GM12892 (cell line): ENCODE measurements around the gene DOCK9.

Experiments used
- DNase-seq: peaks from one replicate; pipeline ENCODE4 v3.0.0; 2011; ENCODE audit not compliant: insufficient read length
- FAIRE-seq: peaks from 2 replicates; lab custom pipeline; 2011; peaks lifted over from hg19 to GRCh38; lab: Jason Lieb, UNC
- POLR2A ChIP-seq: IDR thresholded peaks from 2 replicates; pipeline ENCODE4 v1.6.1; 2011; ENCODE audit warnings: low read depth, low read length, control low read depth
- POLR2AphosphoS5 ChIP-seq: IDR thresholded peaks from 2 replicates; pipeline ENCODE4 v1.6.1; 2011; ENCODE audit warnings: low read depth, low read length, control low read depth
- TAF1 ChIP-seq: IDR thresholded peaks from 2 replicates; pipeline ENCODE4 v1.6.1; 2011; ENCODE audit warnings: low read depth, mild to moderate bottlenecking, control low read depth, low read length, borderline replicate concordance

DOCK9 gene

DNA sequence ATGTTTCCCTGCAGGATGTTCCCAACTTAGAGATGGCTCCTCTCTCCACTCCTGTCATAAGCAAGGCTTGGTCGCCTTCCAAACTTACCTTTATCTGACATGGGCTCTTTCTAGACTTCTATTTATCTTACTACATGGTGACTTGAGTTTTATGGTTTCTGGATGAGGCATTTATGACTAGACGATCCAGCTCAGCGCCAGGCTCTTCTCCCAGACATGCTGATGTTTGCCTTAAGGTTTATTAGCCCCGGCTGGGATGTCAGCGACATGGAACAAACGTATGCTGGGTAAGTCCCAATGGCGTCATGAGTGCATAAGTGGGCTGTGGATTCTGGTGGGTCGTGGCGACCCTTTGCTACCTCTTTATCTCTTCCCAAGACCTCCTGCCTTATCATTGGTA is 185.5 kb downstream of the DOCK9 start:
- no peak for FAIRE-seq
- TF ChIP-seq TAF1, result no peak
- TF ChIP-seq POLR2AphosphoS5, result no peak
- TF ChIP-seq POLR2A, result no peak
- DNase-seq, result no peak

DNA sequence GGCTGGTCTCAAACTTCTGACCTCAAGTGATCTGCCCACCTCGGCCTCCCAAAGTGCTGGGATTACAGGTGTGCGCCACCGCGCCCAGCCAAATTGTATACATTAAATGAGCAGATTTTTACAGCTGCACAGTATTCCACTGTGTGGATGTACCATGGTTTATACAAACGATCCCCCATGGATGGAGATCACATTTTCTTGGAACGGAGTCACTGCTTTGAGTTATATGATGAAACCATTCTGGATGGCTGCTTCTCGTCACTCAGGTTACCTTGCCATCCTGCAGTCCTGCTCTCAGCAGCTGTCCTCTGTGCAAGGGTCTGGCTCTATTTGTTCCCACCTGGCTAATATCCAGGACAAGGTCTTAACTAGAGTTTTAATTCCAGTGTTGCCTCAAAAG is 186.3 kb downstream of the DOCK9 start:
- FAIRE-seq (no peak), DNase-seq (no peak)
- no peak for TF ChIP-seq POLR2A
- TF ChIP-seq TAF1, result no peak
- TF ChIP-seq POLR2AphosphoS5, result no peak

DNA sequence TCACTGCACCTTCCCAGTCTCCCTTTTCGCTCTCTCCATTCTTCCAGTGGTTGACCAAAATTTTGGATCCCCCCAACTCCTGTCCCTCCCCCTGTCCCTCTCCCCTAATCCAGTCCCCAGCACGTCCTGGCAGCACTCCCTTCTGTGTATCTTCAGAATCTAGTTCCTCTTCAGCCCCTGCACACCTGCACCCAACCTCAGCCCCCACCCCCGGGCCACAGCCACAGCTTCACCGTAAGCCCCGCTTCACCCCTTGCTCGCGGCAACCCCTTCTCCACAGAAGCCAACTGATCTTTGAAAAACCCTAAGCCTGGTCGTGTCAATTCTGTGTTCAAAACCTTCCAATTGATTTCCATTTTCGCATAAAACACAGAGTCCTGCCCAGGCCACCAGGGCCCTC is 189.9 kb downstream of the DOCK9 start:
- FAIRE-seq, result no peak
- no peak for TF ChIP-seq POLR2A
- TF ChIP-seq POLR2AphosphoS5, result no peak
- no peak for TF ChIP-seq TAF1
- DNase-seq, result no peak

GRCh38 chr13:98787173-98787572 is 190.7 kb downstream of the DOCK9 start:
- TF ChIP-seq TAF1, result no peak
- no peak for TF ChIP-seq POLR2AphosphoS5
- TF ChIP-seq POLR2A, result no peak
- no peak for FAIRE-seq
- no peak for DNase-seq

DNA sequence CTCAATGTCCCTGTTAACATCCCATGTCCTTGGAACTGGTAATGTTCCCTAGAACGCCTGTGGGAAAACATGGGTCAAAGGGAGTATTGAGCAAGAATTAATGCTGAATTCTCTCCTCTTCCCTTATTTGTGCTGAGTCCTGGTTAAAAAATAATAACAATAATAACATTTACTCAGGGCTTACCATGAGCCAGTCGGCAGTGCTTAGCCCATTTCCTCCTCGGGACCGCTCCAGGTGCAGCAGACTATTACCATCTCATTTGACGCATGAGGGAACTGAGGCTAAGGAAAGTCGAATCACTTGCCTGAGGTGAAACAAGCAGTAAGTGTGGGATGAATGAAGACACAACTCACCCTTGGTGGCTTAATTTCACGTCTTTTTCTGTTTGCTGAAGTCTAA is 191.8 kb downstream of the DOCK9 start:
- TF ChIP-seq TAF1 (no peak), POLR2AphosphoS5 (no peak), POLR2A (no peak)
- DNase-seq, result no peak
- FAIRE-seq, result no peak

DNA sequence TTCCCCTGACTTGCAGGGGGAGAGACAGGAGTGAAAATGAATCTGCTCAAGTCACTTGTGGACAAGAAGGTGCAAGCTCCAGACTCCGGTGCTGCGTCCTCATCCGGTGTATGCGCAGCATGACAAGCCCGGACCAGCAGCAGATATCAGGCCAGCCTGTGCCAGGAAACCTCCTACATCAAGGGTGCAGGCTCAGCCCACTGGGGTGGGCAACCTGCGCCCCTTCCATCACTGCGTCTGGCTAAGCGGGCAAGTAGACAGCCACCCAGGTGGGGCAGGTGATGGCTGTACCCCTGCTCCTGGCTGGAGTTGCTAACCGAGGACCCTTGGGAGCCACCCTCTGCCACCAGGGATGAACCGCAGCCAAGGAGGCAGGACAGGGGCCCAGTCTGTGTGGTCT is 192.5 kb downstream of the DOCK9 start:
- no peak for FAIRE-seq
- DNase-seq, result no peak

GRCh38 chr13:98784666-98785065 is 193.2 kb downstream of the DOCK9 start:
- FAIRE-seq (no peak), DNase-seq (no peak)
- no peak for TF ChIP-seq POLR2A
- no peak for TF ChIP-seq TAF1
- TF ChIP-seq POLR2AphosphoS5, result no peak

More for the DNA sequence above, 192.5 kb downstream of the DOCK9 start:
- no peak for TF ChIP-seq POLR2AphosphoS5
- TF ChIP-seq POLR2A, result no peak
- TF ChIP-seq TAF1, result no peak

DNA sequence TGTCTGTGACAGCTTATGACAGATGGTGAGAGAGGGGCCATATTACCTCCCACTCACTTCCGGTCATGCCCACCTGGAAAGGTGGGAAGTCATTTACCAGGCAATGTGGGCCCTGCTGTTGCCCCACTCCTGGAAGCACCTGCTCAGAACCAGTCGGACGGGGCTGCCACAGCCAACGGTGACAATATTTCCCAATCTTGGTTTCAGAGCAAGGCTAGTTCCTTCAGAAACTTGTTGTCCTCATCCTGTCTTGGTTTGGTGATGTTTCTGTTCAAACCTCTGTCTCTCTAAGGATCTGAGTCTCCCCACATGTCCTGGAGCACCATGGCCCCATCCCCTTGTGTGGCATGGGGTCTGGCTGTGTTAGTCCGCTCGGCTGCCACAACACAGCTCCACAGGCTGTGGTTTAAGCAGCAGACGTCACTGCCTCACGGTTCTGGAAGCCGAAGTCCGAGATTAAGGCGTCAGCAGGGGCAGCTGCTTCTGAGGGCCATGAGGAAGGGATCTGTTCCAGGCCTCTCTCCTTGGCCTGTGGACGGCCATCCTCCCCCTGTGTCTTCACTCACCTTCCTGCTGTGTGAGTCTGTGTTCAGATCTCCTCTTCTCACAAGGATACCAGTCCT is 193.9 kb downstream of the DOCK9 start:
- TF ChIP-seq POLR2AphosphoS5 (no peak), POLR2A (no peak), TAF1 (no peak)
- DNase-seq, result no peak

GRCh38 chr13:98782654-98783053 is 195.2 kb downstream of the DOCK9 start:
- DNase-seq (no peak), FAIRE-seq (no peak)
- no peak for TF ChIP-seq POLR2AphosphoS5
- TF ChIP-seq TAF1, result no peak
- TF ChIP-seq POLR2A, result no peak

More for the DNA sequence above, 193.9 kb downstream of the DOCK9 start:
- FAIRE-seq, result no peak

DNA sequence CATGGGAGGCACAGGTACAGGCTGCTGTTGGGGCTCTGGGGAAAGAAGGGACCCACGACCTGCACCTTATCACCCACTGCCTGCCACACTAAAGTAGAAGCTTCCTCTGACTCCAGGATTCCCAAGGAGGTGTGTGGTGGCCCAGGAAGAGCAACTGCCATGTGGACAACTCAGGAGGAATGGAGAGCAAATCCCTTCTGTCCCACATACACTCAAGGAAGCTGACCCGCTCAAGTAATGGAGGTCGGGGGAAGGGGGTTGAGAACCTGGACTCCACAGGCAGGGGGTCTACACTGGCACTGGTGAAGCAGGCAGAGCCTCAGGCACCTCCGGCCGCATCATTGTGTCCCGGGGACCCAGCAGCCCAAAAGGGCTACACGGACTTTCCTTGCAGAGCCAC is 196.0 kb downstream of the DOCK9 start:
- DNase-seq (no peak), FAIRE-seq (no peak)
- TF ChIP-seq POLR2A (no peak), TAF1 (no peak), POLR2AphosphoS5 (no peak)

DNA sequence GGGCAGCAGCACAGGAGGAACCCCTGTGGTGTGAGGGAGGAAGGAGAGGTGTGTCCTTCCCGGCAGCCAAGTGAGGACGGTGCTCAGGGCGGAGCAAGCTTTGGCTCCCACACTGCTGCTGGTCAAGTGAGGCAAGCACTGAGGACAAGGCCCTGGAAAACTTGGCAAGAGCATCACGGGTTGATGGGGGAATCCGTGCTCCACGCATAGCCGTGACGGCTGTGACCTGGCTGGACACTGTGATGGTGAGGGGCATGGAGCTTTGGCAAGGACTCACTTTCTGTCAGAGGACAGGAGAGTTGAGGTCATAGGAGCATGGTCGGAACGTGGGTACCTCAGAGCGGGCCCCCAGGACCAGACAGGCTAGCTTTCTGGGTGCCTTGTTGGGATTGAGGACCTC is 196.4 kb downstream of the DOCK9 start:
- TF ChIP-seq TAF1, result no peak
- TF ChIP-seq POLR2A, result no peak
- no peak for TF ChIP-seq POLR2AphosphoS5
- FAIRE-seq (no peak), DNase-seq (no peak)

GRCh38 chr13:98781045-98781444 is 196.8 kb downstream of the DOCK9 start:
- TF ChIP-seq POLR2AphosphoS5 (no peak), TAF1 (no peak), POLR2A (no peak)
- FAIRE-seq (no peak), DNase-seq (no peak)

GRCh38 chr13:98780451-98780850 is 197.4 kb downstream of the DOCK9 start:
- TF ChIP-seq TAF1, result no peak
- no peak for TF ChIP-seq POLR2AphosphoS5
- no peak for TF ChIP-seq POLR2A
- FAIRE-seq, result no peak
- DNase-seq, result no peak

DNA sequence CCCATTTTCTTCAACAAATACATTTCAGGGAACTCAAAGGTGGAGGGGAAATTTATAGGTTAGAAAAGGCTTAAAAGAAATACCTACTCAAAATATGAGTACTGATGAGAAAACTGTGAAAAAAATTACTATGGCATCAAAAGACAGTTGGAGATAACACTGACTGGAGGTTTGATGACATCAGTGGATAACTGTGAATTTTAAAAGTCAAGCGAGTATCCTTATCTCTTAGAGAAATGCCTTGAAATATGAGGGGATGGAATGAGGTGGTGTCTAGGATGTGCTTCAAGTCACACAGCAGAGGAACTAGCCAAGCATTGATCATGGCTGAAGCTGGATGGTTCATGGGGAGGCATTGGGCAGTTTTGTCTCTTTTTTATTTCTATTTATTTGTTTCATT is 198.2 kb downstream of the DOCK9 start:
- TF ChIP-seq TAF1 (no peak), POLR2A (no peak)
- no peak for DNase-seq
- no peak for FAIRE-seq
